GM12892 (cell line): Measurements from ENCODE around the gene GON7.
"Not testable (repeated sequence)": the region's sequence is repeated elsewhere in the genome, so short reads cannot be mapped to it uniquely, and the experiment has no call there.

Source experiments
- DNase-seq: peaks from one replicate; pipeline ENCODE4 v3.0.0; 2011; ENCODE audit not compliant: insufficient read length
- FAIRE-seq: peaks from 2 replicates; lab custom pipeline; 2011; peaks lifted over from hg19 to GRCh38; lab: Jason Lieb, UNC
- POLR2A ChIP-seq: IDR thresholded peaks from 2 replicates; pipeline ENCODE4 v1.6.1; 2011; ENCODE audit warnings: low read depth, low read length, control low read depth
- POLR2AphosphoS5 ChIP-seq: IDR thresholded peaks from 2 replicates; pipeline ENCODE4 v1.6.1; 2011; ENCODE audit warnings: low read depth, low read length, control low read depth
- TAF1 ChIP-seq: IDR thresholded peaks from 2 replicates; pipeline ENCODE4 v1.6.1; 2011; ENCODE audit warnings: low read depth, mild to moderate bottlenecking, control low read depth, low read length, borderline replicate concordance

The GON7 gene

GRCh38 chr14:93186956-93187355 lies 19.9 kb downstream of the GON7 start:
- TF ChIP-seq TAF1 (no peak), POLR2A (no peak)
- FAIRE-seq (no peak), DNase-seq (no peak)

- DNase-seq (no peak), FAIRE-seq (peak; percentile 27)
- TF ChIP-seq POLR2A (no peak), POLR2AphosphoS5 (no peak), TAF1 (no peak)
Observed at GRCh38 chr14:93186466-93186865, 20.4 kb downstream of the GON7 start.

GRCh38 chr14:93185349-93185720 lies 21.5 kb downstream of the GON7 start:
- no peak for DNase-seq
- FAIRE-seq = no peak
- TF ChIP-seq POLR2A (no peak), TAF1 (no peak), POLR2AphosphoS5 (no peak)

- FAIRE-seq (peak; percentile 90), DNase-seq (peak; percentile 84)
- TF ChIP-seq TAF1 = 0 out of 2 replicates have a peak, but pooled peaks have one; percentile 20
- peak; percentile 47; the same call in 1 of the 2 replicates for TF ChIP-seq POLR2AphosphoS5
- peak; percentile 78; the same call in 1 of the 2 replicates for TF ChIP-seq POLR2A
Observed at GRCh38 chr14:93184391-93185348, 22.2 kb downstream of the GON7 start, which contains the start of the genes LYSET and MOAP1. Gene LYSET (plus strand): TSS chr14:93185317. CDS start chr14:93185406, 89 bp downstream. Gene MOAP1 (minus strand): TSS chr14:93184897. CDS start chr14:93184242, 655 bp downstream.

- DNase-seq (no peak), FAIRE-seq (peak; percentile 57)
- TF ChIP-seq POLR2AphosphoS5 (no peak), POLR2A (no peak), TAF1 (no peak)
Observed at GRCh38 chr14:93183596-93184317, 23.1 kb downstream of the GON7 start.

- TF ChIP-seq TAF1 (no peak), POLR2AphosphoS5 (no peak), POLR2A (no peak)
- DNase-seq = no peak
- no peak for FAIRE-seq
Observed at GRCh38 chr14:93175492-93175891, 31.4 kb downstream of the GON7 start.

GRCh38 chr14:93174731-93175130 lies 32.1 kb downstream of the GON7 start:
- FAIRE-seq, DNase-seq: not testable (repeated sequence)

GRCh38 chr14:93173943-93174395 lies 32.9 kb downstream of the GON7 start:
- DNase-seq (no peak), FAIRE-seq (no peak)
- TF ChIP-seq POLR2AphosphoS5 = no peak
- TF ChIP-seq POLR2A = no peak
- no peak for TF ChIP-seq TAF1

- TF ChIP-seq TAF1 = no peak
- TF ChIP-seq POLR2AphosphoS5 = no peak
- FAIRE-seq = no peak
- DNase-seq = no peak
Observed at GRCh38 chr14:93171376-93171775, 35.5 kb downstream of the GON7 start.

GRCh38 chr14:93170141-93170540 lies 36.7 kb downstream of the GON7 start:
- not testable (repeated sequence) for FAIRE-seq, DNase-seq

- FAIRE-seq, DNase-seq: not testable (repeated sequence)
Observed at GRCh38 chr14:93169619-93170018, 37.2 kb downstream of the GON7 start.

GRCh38 chr14:93168610-93169009 lies 38.3 kb downstream of the GON7 start:
- not testable (repeated sequence) for FAIRE-seq, DNase-seq

GRCh38 chr14:93165271-93166265 lies 41.3 kb downstream of the GON7 start:
- not testable (repeated sequence) for FAIRE-seq, DNase-seq
